Natural killer cell (primary cell): Measurements from ENCODE around the gene FCMR. TPM values are rescaled to one million over a fixed set of nuclear protein-coding genes. Genes with fewer than 3 reads are reported as not detected.

Experiments used
- ATAC-seq, 3 donors: fragments of 150-1000 bp in 2 of 3; fragments of 200-7000 bp in 1 of 3; cut with Tn5 transposase; 1 replicate in 1 of 3; 2 replicates in 2 of 3; pipeline ENCODE4 v1.10.0; 2021; ENCODE audit warnings: mild to moderate bottlenecking in 2 of 3, moderate library complexity in 2 of 3
- DNase-seq, 2 donors: peaks; one replicate each; pipeline versions ENCODE4 v3.0.0 to v3.0.0-alpha.2; 2013 to 2021; ENCODE audit warnings: mixed read lengths in 1 of 2
- H3K27ac ChIP-seq: one replicate; pipeline ENCODE4 v1.5.1; 2013; ENCODE audit warnings: mild to moderate bottlenecking, low read length
- H3K27me3 ChIP-seq: one replicate; pipeline ENCODE4 v1.6.1; 2013; ENCODE audit warnings: low read length; ENCODE audit not compliant: control insufficient read depth, insufficient read depth
- H3K36me3 ChIP-seq: one replicate; pipeline ENCODE4 v1.6.1; 2013; ENCODE audit warnings: low read length; ENCODE audit not compliant: control insufficient read depth, insufficient read depth
- H3K4me1 ChIP-seq: one replicate; pipeline ENCODE4 v1.6.1; 2013; ENCODE audit warnings: low read length; ENCODE audit not compliant: control insufficient read depth, insufficient read depth
- H3K4me3 ChIP-seq: one replicate; pipeline ENCODE4 v1.5.1; 2013; ENCODE audit warnings: low read length
- H3K9me3 ChIP-seq: one replicate; pipeline ENCODE4 v1.6.1; 2013; ENCODE audit warnings: low read length; ENCODE audit not compliant: control insufficient read depth, insufficient read depth
- H3K27ac Mint-ChIP-seq, 2 donors: one replicate each; pipeline ENCODE4 v1.8.0; 2022; ENCODE audit warnings: mild to moderate bottlenecking in 2 of 2, mixed read lengths in 2 of 2, moderate library complexity in 1 of 2
- H3K27me3 Mint-ChIP-seq, 2 donors: one replicate each; pipeline ENCODE4 v1.8.0; 2022; ENCODE audit warnings: low read depth in 2 of 2, mixed read lengths in 2 of 2
- H3K36me3 Mint-ChIP-seq: one replicate; pipeline ENCODE4 v1.8.0; 2022; ENCODE audit warnings: mixed read lengths
- H3K4me1 Mint-ChIP-seq, 2 donors: one replicate each; pipeline ENCODE4 v1.8.0; 2022; ENCODE audit warnings: mixed read lengths in 2 of 2
- H3K4me3 Mint-ChIP-seq: one replicate; pipeline ENCODE4 v1.8.0; 2022; ENCODE audit warnings: mild to moderate bottlenecking, moderate library complexity, mixed read lengths
- H3K9me3 Mint-ChIP-seq, 2 donors: one replicate each; pipeline ENCODE4 v1.8.0; 2022; ENCODE audit warnings: mixed read lengths in 2 of 2
- WGBS: methylation state at CpG from one replicate; pipeline ENCODE4 v1.1.7; 2013; ENCODE audit warnings: missing lambda C conversion rate; ENCODE audit not compliant: insufficient coverage; 5-methylcytosine and 5-hydroxymethylcytosine counted together
- intact Hi-C: fragments of 100-400 bp; cut with micrococcal nuclease; formaldehyde crosslinking; loops from one replicate; pipeline ENCODE4 v1.14.2; 2022
- total RNA-seq, 4 donors: library from RNA; stranded (reverse); fragments of 120-200 nt in 1 of 4; gene quantifications; one replicate each; pipeline versions ENCODE4 v1.2.3 to v1.2.4, GENCODE V29; 2013 to 2022
- TF ChIP-seq, protein P1 (sequence below): fragments of 200-600 bp; IDR thresholded peaks from one replicate; pipeline ENCODE4 v1.8.0; 2022; ENCODE audit warnings: antibody characterized with exemption

Gene FCMR
- total RNA-seq, 3 donors from 2014 or later (not counting 1 experiment from before 2014, with no cell fraction given), result 157 to 178 (median 177) TPM

- Mint-ChIP-seq H3K4me1 (peaks cover 9 to 18% of the 10 kb centered on the region in 2 donors), H3K36me3 (peaks cover under 1% of the 10 kb centered on the region), H3K9me3 (no peaks in the 10 kb centered on the region), H3K27ac (no peak overlapping the region), H3K27me3 (no peaks in the 10 kb centered on the region), H3K4me3 (no peak overlapping the region)
- ATAC-seq (peak; percentile 37 to 77 (median 54)), DNase-seq (peak; percentile 60 to 86)
- WGBS, result 32% methylated on average over 9 of the region's 12 CpGs
- no peaks in the 10 kb centered on the region for H3K27me3 ChIP-seq
- H3K4me1 ChIP-seq, result peaks cover 81% of the 10 kb centered on the region
- intact Hi-C loops, result loop anchor here (5.0 to 10.0 kb wide), 3 partner anchors 211 to 402 kb away; partner anchors contain the start of gene CD55
- peak overlapping the region; percentile 93 for H3K27ac ChIP-seq
- TF ChIP-seq, protein P1, sequence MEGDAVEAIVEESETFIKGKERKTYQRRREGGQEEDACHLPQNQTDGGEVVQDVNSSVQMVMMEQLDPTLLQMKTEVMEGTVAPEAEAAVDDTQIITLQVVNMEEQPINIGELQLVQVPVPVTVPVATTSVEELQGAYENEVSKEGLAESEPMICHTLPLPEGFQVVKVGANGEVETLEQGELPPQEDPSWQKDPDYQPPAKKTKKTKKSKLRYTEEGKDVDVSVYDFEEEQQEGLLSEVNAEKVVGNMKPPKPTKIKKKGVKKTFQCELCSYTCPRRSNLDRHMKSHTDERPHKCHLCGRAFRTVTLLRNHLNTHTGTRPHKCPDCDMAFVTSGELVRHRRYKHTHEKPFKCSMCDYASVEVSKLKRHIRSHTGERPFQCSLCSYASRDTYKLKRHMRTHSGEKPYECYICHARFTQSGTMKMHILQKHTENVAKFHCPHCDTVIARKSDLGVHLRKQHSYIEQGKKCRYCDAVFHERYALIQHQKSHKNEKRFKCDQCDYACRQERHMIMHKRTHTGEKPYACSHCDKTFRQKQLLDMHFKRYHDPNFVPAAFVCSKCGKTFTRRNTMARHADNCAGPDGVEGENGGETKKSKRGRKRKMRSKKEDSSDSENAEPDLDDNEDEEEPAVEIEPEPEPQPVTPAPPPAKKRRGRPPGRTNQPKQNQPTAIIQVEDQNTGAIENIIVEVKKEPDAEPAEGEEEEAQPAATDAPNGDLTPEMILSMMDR, result no peak
- H3K4me3 ChIP-seq, result no peak overlapping the region
- no peaks in the 10 kb centered on the region for H3K9me3 ChIP-seq
- no peaks in the 10 kb centered on the region for H3K36me3 ChIP-seq
Measured at GRCh38 chr1:206923009-206923960, 1.5 kb upstream of the FCMR start.

DNA sequence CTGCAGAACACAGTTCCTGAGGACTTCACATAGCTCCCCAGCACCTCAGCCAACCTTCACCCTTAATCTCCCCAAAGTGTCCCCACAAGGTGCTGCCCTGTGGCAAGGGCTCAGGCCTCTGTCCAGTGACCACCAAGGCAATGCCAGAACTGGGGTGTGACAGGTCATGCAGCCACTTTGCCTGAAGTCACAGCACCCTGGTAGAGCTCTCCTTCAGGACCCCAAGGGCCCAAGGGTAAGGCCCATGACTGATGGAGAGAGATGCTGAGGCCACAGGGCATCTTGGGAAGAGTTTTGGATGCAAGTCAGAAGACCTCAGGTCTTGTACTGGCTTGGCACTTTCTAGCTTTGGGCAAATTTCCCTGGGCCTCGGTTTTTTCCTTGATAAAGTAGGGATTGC is 783 bp upstream of the FCMR start:
- Mint-ChIP-seq H3K36me3 (peaks cover 7% of the 10 kb centered on the region), H3K4me3 (peak overlapping the region; percentile 88), H3K9me3 (no peaks in the 10 kb centered on the region), H3K4me1 (peaks cover 17 to 26% of the 10 kb centered on the region in 2 donors), H3K27me3 (no peaks in the 10 kb centered on the region), H3K27ac (no peak overlapping the region)
- TF ChIP-seq, protein P1, result no peak
- DNase-seq (no peak), ATAC-seq (no peak)
- H3K27me3 ChIP-seq, result no peaks in the 10 kb centered on the region
- no peak overlapping the region for H3K4me3 ChIP-seq
- no peaks in the 10 kb centered on the region for H3K36me3 ChIP-seq
- H3K9me3 ChIP-seq, result no peaks in the 10 kb centered on the region
- intact Hi-C loops, result loop anchor here (5.0 to 10.0 kb wide), 3 partner anchors 210 to 402 kb away; partner anchors contain the start of gene CD55
- H3K4me1 ChIP-seq, result peaks cover 83% of the 10 kb centered on the region
- H3K27ac ChIP-seq, result peak overlapping the region; percentile 93
- WGBS, result 31% methylated on average over 1 of the region's 1 CpG

GRCh38 chr1:206918076-206918475 is 3.7 kb downstream of the FCMR start:
- Histone ChIP-seq H3K27me3 (no peaks in the 10 kb centered on the region), H3K27ac (peak overlapping the region; percentile 29), H3K4me3 (peak overlapping the region; percentile 49), H3K4me1 (peaks cover 86% of the 10 kb centered on the region), H3K9me3 (no peaks in the 10 kb centered on the region), H3K36me3 (peaks cover 28% of the 10 kb centered on the region)
- no peaks in the 10 kb centered on the region for H3K27me3 Mint-ChIP-seq
- peak overlapping the region; percentile 88 for H3K4me3 Mint-ChIP-seq
- peak overlapping the region in 1 of 2 donors; percentile 77 for H3K27ac Mint-ChIP-seq
- no peak for DNase-seq
- WGBS, result 28% methylated on average over 3 of the region's 3 CpGs
- intact Hi-C loops, result loop anchor here (10.0 kb wide), 1 partner anchor 283 kb away; the partner anchor contains the start of gene DYRK3
- H3K36me3 Mint-ChIP-seq, result peaks cover 8% of the 10 kb centered on the region
- TF ChIP-seq, protein P1, result no peak
- peaks cover 61 to 70% of the 10 kb centered on the region in 2 donors for H3K4me1 Mint-ChIP-seq
- no peaks in the 10 kb centered on the region for H3K9me3 Mint-ChIP-seq
- no peak for ATAC-seq
